HT1080 (cell line): Measurements from ENCODE around the gene ZHX3. TPM values are rescaled to one million over a fixed set of nuclear protein-coding genes. Genes with fewer than 3 reads are reported as not detected.

Experiments used
- DNase-seq: peaks from one replicate; pipeline ENCODE4 v3.0.0-alpha.2; 2015; ENCODE audit warnings: low read depth
- total RNA-seq: library from RNA; depleted of rRNA; stranded (reverse); fragments of >200 nt; shearing (Covaris generic); gene quantifications from 2 replicates; pipeline ENCODE4 v1.2.3, GENCODE V29; 2014

Gene ZHX3
- total RNA-seq, 1 experiment from 2014 or later = 22.0 TPM

- DNase-seq = no peak
Measured at GRCh38 chr20:41192575-41192974, 125.0 kb downstream of the ZHX3 start.

- DNase-seq = no peak
Measured at GRCh38 chr20:41191562-41192500, 125.7 kb downstream of the ZHX3 start.

GRCh38 chr20:41187668-41188067, 129.9 kb downstream of the ZHX3 start:
- DNase-seq = no peak

GRCh38 chr20:41185013-41185757, 132.3 kb downstream of the ZHX3 start:
- DNase-seq = no peak

GRCh38 chr20:41183831-41184230, 133.7 kb downstream of the ZHX3 start:
- no peak for DNase-seq

- DNase-seq = no peak
Measured at GRCh38 chr20:41183391-41183790, 134.1 kb downstream of the ZHX3 start.

GRCh38 chr20:41182296-41183212, 135.0 kb downstream of the ZHX3 start:
- no peak for DNase-seq

- no peak for DNase-seq
Measured at GRCh38 chr20:41181567-41181966, 136.0 kb downstream of the ZHX3 start.

- DNase-seq = no peak
Measured at GRCh38 chr20:41180599-41181333, 136.8 kb downstream of the ZHX3 start.

- no peak for DNase-seq
Measured at GRCh38 chr20:41179961-41180360, 137.6 kb downstream of the ZHX3 start.

- DNase-seq = no peak
Measured at GRCh38 chr20:41178904-41179432, 138.6 kb downstream of the ZHX3 start.

- no peak for DNase-seq
Measured at GRCh38 chr20:41178495-41178894, 139.0 kb downstream of the ZHX3 start.

GRCh38 chr20:41177636-41178035, 139.9 kb downstream of the ZHX3 start:
- DNase-seq = peak; percentile 91

- no peak for DNase-seq
Measured at GRCh38 chr20:41176711-41177552, 140.6 kb downstream of the ZHX3 start.

GRCh38 chr20:41175727-41176330, 141.7 kb downstream of the ZHX3 start:
- DNase-seq = no peak

- DNase-seq = no peak
Measured at GRCh38 chr20:41175201-41175651, 142.3 kb downstream of the ZHX3 start.

GRCh38 chr20:41174782-41175181, 142.7 kb downstream of the ZHX3 start:
- peak; percentile 15 for DNase-seq

GRCh38 chr20:41174373-41174772, 143.2 kb downstream of the ZHX3 start:
- no peak for DNase-seq

- DNase-seq = no peak
Measured at GRCh38 chr20:41173791-41174341, 143.7 kb downstream of the ZHX3 start.
